Sigmoid colon (tissue), 7 donors: ENCODE results near the gene ZFR2. TPM values are rescaled to one million over a fixed set of nuclear protein-coding genes. Genes with fewer than 3 reads are reported as not detected.

Experiments used
- DNase-seq: peaks from one replicate; pipeline ENCODE4 v3.0.0-alpha.2; 2019
- H3K27ac ChIP-seq, 4 donors: fragments of 200-600 bp; sonication (generic); one replicate each; pipeline ENCODE4 v1.5.1; 2016 to 2019; ENCODE audit warnings: mild to moderate bottlenecking in 1 of 4
- H3K27me3 ChIP-seq, 3 donors: fragments of 200-600 bp; sonication (generic); one replicate each; pipeline ENCODE4 v1.5.1; 2019; ENCODE audit warnings: mild to moderate bottlenecking in 1 of 3
- H3K36me3 ChIP-seq, 4 donors: fragments of 200-600 bp; sonication (generic); one replicate each; pipeline ENCODE4 v1.5.1; 2016 to 2019
- H3K4me1 ChIP-seq, 4 donors: fragments of 200-600 bp; sonication (generic); one replicate each; pipeline ENCODE4 v1.5.1; 2017 to 2019
- H3K4me3 ChIP-seq, 4 donors: fragments of 200-600 bp; sonication (generic); one replicate each; pipeline ENCODE4 v1.5.1; 2017 to 2019; ENCODE audit warnings: mild to moderate bottlenecking in 2 of 4, moderate library complexity in 1 of 4
- H3K9me3 ChIP-seq, 4 donors: fragments of 200-600 bp in 3 of 4; sonication (generic) in 3 of 4; one replicate each; pipeline versions ENCODE4 v1.5.1 to v1.6.1; 2013 to 2019
- CTCF ChIP-seq, 4 experiments: fragments of 450-650 bp in 3 of 4; fragments of 200-600 bp in 1 of 4; IDR thresholded peaks; one replicate each; pipeline ENCODE4 v1.5.1; 2016 to 2019; ENCODE audit warnings: antibody characterized with exemption in 4 of 4, mild to moderate bottlenecking in 3 of 4, moderate library complexity in 2 of 4
- EP300 ChIP-seq, 4 donors: sonication (generic); formaldehyde crosslinking; IDR thresholded peaks; one replicate each; pipeline ENCODE4 v1.6.1; 2017; ENCODE audit warnings: antibody characterized with exemption in 4 of 4
- POLR2A ChIP-seq, 2 donors: fragments of 450-650 bp; IDR thresholded peaks; one replicate each; pipeline ENCODE4 v1.6.1; 2016; ENCODE audit warnings: antibody characterized with exemption in 2 of 2, mild to moderate bottlenecking in 2 of 2, moderate library complexity in 2 of 2
- POLR2AphosphoS5 ChIP-seq, 4 donors: sonication (generic); formaldehyde crosslinking; IDR thresholded peaks; one replicate each; pipeline ENCODE4 v1.6.1; 2017; ENCODE audit warnings: antibody characterized with exemption in 4 of 4
- WGBS, 2 donors: extraction: QIAGEN DNeasy Blood & Tissue Kit; methylation state at CpG; one replicate each; pipeline ENCODE4 v1.1.7; 2013; 5-methylcytosine and 5-hydroxymethylcytosine counted together
- intact Hi-C: fragments of 100-400 bp; cut with DNase I; formaldehyde crosslinking; loops from one replicate; pipeline ENCODE4 v1.15.1; 2023
- polyA plus RNA-seq, 3 donors: library from polyadenylated mRNA; stranded (reverse); fragments of 200-250 nt; gene quantifications; one replicate each; pipeline ENCODE4 v1.2.3, GENCODE V29; 2013
- total RNA-seq, 4 donors: library from RNA; depleted of rRNA; stranded (reverse); fragments of >200 nt; gene quantifications; one replicate each; pipeline ENCODE4 v1.1.0, GENCODE V29; 2016
- donor health status: healthy with polysubstance abuse.
- donor health status: Bipolar disorder and iron deficiency.
- donor health status: healthy.

Gene ZFR2
- total and polyA plus RNA-seq, 7 donors: under 0.01 to 1.2 (median 0.47) TPM; not detected in 3

- H3K36me3 ChIP-seq: no peaks in the 10 kb centered on the region
- no peaks in the 10 kb centered on the region for H3K4me1 ChIP-seq
- intact Hi-C loops: no loop called here
- no peaks in the 10 kb centered on the region for H3K9me3 ChIP-seq
- no peak overlapping the region for H3K27ac ChIP-seq
- TF ChIP-seq POLR2AphosphoS5 (IDR thresholded peaks at IDR 0.05) (no peak), POLR2A (IDR thresholded peaks at IDR 0.05) (no peak), EP300 (IDR thresholded peaks at IDR 0.05) (no peak), CTCF (IDR thresholded peaks at IDR 0.05) (no peak)
- DNase-seq: no peak
- H3K27me3 ChIP-seq: peaks cover 0 to 11% (median 0%) of the 10 kb centered on the region in 3 donors
- 97% methylated on average over 19 of the region's 19 CpGs for WGBS, 2 donors
- H3K4me3 ChIP-seq: no peak overlapping the region
Measured at GRCh38 chr19:3837922-3838321, 30.9 kb downstream of the ZFR2 start.

GRCh38 chr19:3837332-3837731 lies 31.5 kb downstream of the ZFR2 start:
- Histone ChIP-seq H3K27ac (no peak overlapping the region), H3K36me3 (no peaks in the 10 kb centered on the region), H3K9me3 (no peaks in the 10 kb centered on the region), H3K27me3 (peaks cover 0 to 17% (median 0%) of the 10 kb centered on the region in 3 donors), H3K4me3 (no peak overlapping the region), H3K4me1 (no peaks in the 10 kb centered on the region)
- WGBS, 2 donors: 97% methylated on average over 17 of the region's 17 CpGs
- intact Hi-C loops: no loop called here
- TF ChIP-seq CTCF (IDR thresholded peaks at IDR 0.05): no peak
- TF ChIP-seq POLR2AphosphoS5 (IDR thresholded peaks at IDR 0.05): no peak
- TF ChIP-seq EP300 (IDR thresholded peaks at IDR 0.05): no peak
- TF ChIP-seq POLR2A (IDR thresholded peaks at IDR 0.05): no peak
- no peak for DNase-seq

GRCh38 chr19:3836887-3837286 lies 32.0 kb downstream of the ZFR2 start:
- TF ChIP-seq POLR2A (IDR thresholded peaks at IDR 0.05): no peak
- TF ChIP-seq POLR2AphosphoS5 (IDR thresholded peaks at IDR 0.05): no peak
- TF ChIP-seq CTCF (IDR thresholded peaks at IDR 0.05): no peak
- TF ChIP-seq EP300 (IDR thresholded peaks at IDR 0.05): no peak
- H3K27me3 ChIP-seq: peaks cover 0 to 21% (median 0%) of the 10 kb centered on the region in 3 donors
- no peaks in the 10 kb centered on the region for H3K36me3 ChIP-seq
- no peak overlapping the region for H3K27ac ChIP-seq
- no peak overlapping the region for H3K4me3 ChIP-seq
- H3K4me1 ChIP-seq: no peaks in the 10 kb centered on the region
- no peak for DNase-seq
- WGBS, 2 donors: 89 to 94% methylated on average over 6 of the region's 6 CpGs
- intact Hi-C loops: no loop called here
- no peaks in the 10 kb centered on the region for H3K9me3 ChIP-seq

- no peaks in the 10 kb centered on the region for H3K36me3 ChIP-seq
- no peak overlapping the region for H3K27ac ChIP-seq
- WGBS, 2 donors: 93 to 94% methylated on average over 9 of the region's 9 CpGs
- no peak overlapping the region for H3K4me3 ChIP-seq
- DNase-seq: no peak
- peaks cover 0 to 33% (median 6%) of the 10 kb centered on the region in 3 donors for H3K27me3 ChIP-seq
- H3K9me3 ChIP-seq: no peaks in the 10 kb centered on the region
- intact Hi-C loops: no loop called here
- TF ChIP-seq CTCF (IDR thresholded peaks at IDR 0.05): no peak
- no peaks in the 10 kb centered on the region for H3K4me1 ChIP-seq
Measured at GRCh38 chr19:3835055-3835435, 33.8 kb downstream of the ZFR2 start.

GRCh38 chr19:3834349-3835054 lies 34.3 kb downstream of the ZFR2 start:
- intact Hi-C loops: no loop called here
- Histone ChIP-seq H3K27ac (no peak overlapping the region), H3K9me3 (no peaks in the 10 kb centered on the region), H3K27me3 (peaks cover 0 to 33% (median 6%) of the 10 kb centered on the region in 3 donors), H3K36me3 (no peaks in the 10 kb centered on the region), H3K4me3 (no peak overlapping the region), H3K4me1 (no peaks in the 10 kb centered on the region)
- DNase-seq: no peak
- 90% methylated on average over 35 of the region's 35 CpGs for WGBS, 2 donors
- no peak for TF ChIP-seq CTCF (IDR thresholded peaks at IDR 0.05)
- TF ChIP-seq EP300 (IDR thresholded peaks at IDR 0.05): no peak
- no peak for TF ChIP-seq POLR2A (IDR thresholded peaks at IDR 0.05)
- TF ChIP-seq POLR2AphosphoS5 (IDR thresholded peaks at IDR 0.05): no peak
